HG03575 (cell line): ENCODE results near the gene CEMIP2.

ENCODE experiments used
- ATAC-seq: cut with Tn5 transposase; IDR thresholded peaks from one replicate; pipeline ENCODE4 v1.9.1; 2021; ENCODE audit not compliant: unreplicated experiment, insufficient number of reproducible peaks, low FRiP score; ENCODE audit errors: extremely low read depth

The CEMIP2 gene

GRCh38 chr9:71754151-71754550 is 14.2 kb downstream of the CEMIP2 start:
- ATAC-seq, result no peak

- ATAC-seq, result no peak
These were observed 15.4 kb downstream of the CEMIP2 start for GRCh38 chr9:71752928-71753327.

- no peak for ATAC-seq
These were observed 16.0 kb downstream of the CEMIP2 start for GRCh38 chr9:71752352-71752751.

- no peak for ATAC-seq
These were observed 20.0 kb downstream of the CEMIP2 start for GRCh38 chr9:71748280-71748743.

- no peak for ATAC-seq
These were observed 20.7 kb downstream of the CEMIP2 start for GRCh38 chr9:71747576-71747975.

- ATAC-seq, result no peak
These were observed 21.6 kb downstream of the CEMIP2 start for GRCh38 chr9:71746758-71747125.

- ATAC-seq, result no peak
These were observed 22.1 kb downstream of the CEMIP2 start for GRCh38 chr9:71746023-71746757.

GRCh38 chr9:71744754-71745521 is 23.4 kb downstream of the CEMIP2 start:
- ATAC-seq, result no peak

GRCh38 chr9:71743882-71744281 is 24.4 kb downstream of the CEMIP2 start:
- ATAC-seq, result no peak

- ATAC-seq, result no peak
These were observed 25.1 kb downstream of the CEMIP2 start for GRCh38 chr9:71743217-71743705.

GRCh38 chr9:71742703-71743102 is 25.6 kb downstream of the CEMIP2 start:
- no peak for ATAC-seq

GRCh38 chr9:71741926-71742648 is 26.2 kb downstream of the CEMIP2 start:
- no peak for ATAC-seq

GRCh38 chr9:71740199-71740598 is 28.1 kb downstream of the CEMIP2 start:
- ATAC-seq, result no peak

- ATAC-seq, result no peak
These were observed 30.9 kb downstream of the CEMIP2 start for GRCh38 chr9:71737455-71737854.

GRCh38 chr9:71736236-71736635 is 32.1 kb downstream of the CEMIP2 start:
- ATAC-seq, result no peak

GRCh38 chr9:71734950-71735349 is 33.4 kb downstream of the CEMIP2 start:
- ATAC-seq, result no peak

- ATAC-seq, result no peak
These were observed 35.1 kb downstream of the CEMIP2 start for GRCh38 chr9:71733176-71733575.

GRCh38 chr9:71729816-71730526 is 38.3 kb downstream of the CEMIP2 start:
- no peak for ATAC-seq

GRCh38 chr9:71726723-71727122 is 41.6 kb downstream of the CEMIP2 start:
- ATAC-seq, result no peak
